ENCODE results near the gene TEX13B.

- no peak for TF ChIP-seq CTCF (IDR thresholded peaks at IDR 0.05)
- TF ChIP-seq POLR2A (IDR thresholded peaks at IDR 0.05), result no peak
These were observed 36.6 kb upstream of the TEX13B start for GRCh38 chrX:108018656-108019381.
